H1 (cell line): ENCODE data around the gene CAP2. TPM values are rescaled to one million over a fixed set of nuclear protein-coding genes. Genes with fewer than 3 reads are reported as not detected.

Experiments used
- BRCA1 ChIP-seq: IDR thresholded peaks from 2 replicates; pipeline ENCODE4 v1.6.1; 2012; ENCODE audit warnings: low read depth, low read length, improper control_type of control experiment
- CBX8 ChIP-seq: fragments of 300-800, 300-1000 bp; sonication (generic); IDR thresholded peaks from 2 replicates; pipeline ENCODE4 v1.7.1; 2016; ENCODE audit warnings: low read depth, low read length, borderline replicate concordance
- GABPA ChIP-seq: IDR thresholded peaks from 2 replicates; pipeline ENCODE4 v1.6.1; 2011; ENCODE audit warnings: mild to moderate bottlenecking, low read length, moderate library complexity, borderline replicate concordance; ENCODE audit not compliant: insufficient read depth
- HDAC6 ChIP-seq: IDR thresholded peaks from one replicate; pipeline ENCODE4 v1.7.1; 2012; ENCODE audit warnings: low read depth, mild to moderate bottlenecking, inconsistent platforms, low read length, moderate library complexity
- JUN ChIP-seq: IDR thresholded peaks from 2 replicates; pipeline ENCODE4 v1.6.1; 2011; ENCODE audit warnings: low read depth, mild to moderate bottlenecking, improper control_type of control experiment, low read length
- KDM1A ChIP-seq: fragments of 200-600, 300-600 bp; sonication (generic); IDR thresholded peaks from 2 replicates; pipeline ENCODE4 v1.7.1; 2016; ENCODE audit warnings: mild to moderate bottlenecking, low read length, borderline replicate concordance
- KDM5A ChIP-seq: fragments of 200-600 bp; IDR thresholded peaks from 2 replicates; pipeline ENCODE4 v1.7.1; 2012; ENCODE audit warnings: mild to moderate bottlenecking, low read length, inconsistent platforms, mixed read lengths
- NRF1 ChIP-seq: IDR thresholded peaks from 2 replicates; pipeline ENCODE4 v1.6.1; 2011; ENCODE audit warnings: mild to moderate bottlenecking, low read depth, low read length, improper control_type of control experiment
- POLR2A ChIP-seq, 2 experiments: IDR thresholded peaks; 1 replicate in 1 of 2; 2 replicates in 1 of 2; pipeline ENCODE4 v1.6.1; 2011; ENCODE audit warnings: low read depth in 2 of 2, low read length in 2 of 2, mild to moderate bottlenecking in 2 of 2; ENCODE audit errors: control extremely low read depth in 1 of 2
- RAD21 ChIP-seq, 2 experiments: IDR thresholded peaks in 1 of 2; conservative IDR thresholded peaks in 1 of 2; 2 replicates each; pipeline ENCODE4 v1.6.1; 2011; ENCODE audit warnings: low read depth in 2 of 2, low read length in 2 of 2, improper control_type of control experiment in 1 of 2, inconsistent platforms in 1 of 2, mild to moderate bottlenecking in 1 of 2, moderate library complexity in 1 of 2
- RBBP5 ChIP-seq: IDR thresholded peaks from 2 replicates; pipeline ENCODE4 v1.7.1; 2012; ENCODE audit warnings: low read depth, mild to moderate bottlenecking, inconsistent platforms, low read length, moderate library complexity, borderline replicate concordance
- SP4 ChIP-seq: IDR thresholded peaks from 2 replicates; pipeline ENCODE4 v1.6.1; 2012; ENCODE audit warnings: low read length, inconsistent platforms
- polyA plus RNA-seq, 7 experiments: library from polyadenylated mRNA; depleted of rRNA in 3 of 7; stranded (reverse) in 5 of 7; unstranded in 2 of 7; fragments of >200 nt in 5 of 7; fragments of 200-250 nt in 2 of 7; gene quantifications; 1 replicate in 5 of 7; 2 replicates in 1 of 7; 4 replicates in 1 of 7; pipeline versions ENCODE4 v1.2.1 to v1.2.3, GENCODE V29; 2011 to 2013; ENCODE audit warnings: missing spikeins in 2 of 7, mixed read lengths in 2 of 7
- total RNA-seq: library from RNA; stranded (reverse); fragmentation: NEBNext Ultra II Directional; extraction: Animal tissue kit (Norgen Biotek cat#: 25700); gene quantifications from 2 replicates; pipeline ENCODE4 v1.2.1, GENCODE V29; 2021
- TF ChIP-seq, protein P1 (sequence below): fragments of 300-600 bp; sonication (generic); IDR thresholded peaks from 2 replicates; pipeline ENCODE4 v1.7.1; 2012; ENCODE audit warnings: low read length, moderate library complexity, mild to moderate bottlenecking, inconsistent platforms; ENCODE audit not compliant: insufficient replicate concordance

Gene CAP2
- total and polyA plus RNA-seq, 2 of the 8 experiments (the other 6 are each of a cell fraction or from before 2014, with no cell fraction given): 7.2 to 10.0 TPM

DNA sequence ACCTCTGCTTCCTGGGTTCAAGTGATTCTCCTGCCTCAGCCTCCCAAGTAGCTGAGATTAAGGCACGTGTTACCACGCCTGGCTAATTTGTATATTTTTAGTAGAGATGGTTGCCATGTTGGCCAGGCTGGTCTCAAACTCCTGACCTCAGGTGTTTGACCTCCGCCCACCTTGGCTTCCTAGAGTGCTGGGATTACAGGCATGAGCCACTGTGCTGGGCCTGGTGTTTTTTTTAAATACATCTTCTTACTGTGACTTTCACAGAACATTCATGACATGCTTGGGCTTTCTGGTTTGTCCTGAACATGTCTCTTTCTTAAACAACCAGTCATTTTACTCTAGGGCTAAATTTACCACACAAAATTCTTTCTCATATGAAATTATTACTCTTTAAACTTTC, 172.0 kb downstream of the CAP2 start (continued):
- TF ChIP-seq, protein P1, sequence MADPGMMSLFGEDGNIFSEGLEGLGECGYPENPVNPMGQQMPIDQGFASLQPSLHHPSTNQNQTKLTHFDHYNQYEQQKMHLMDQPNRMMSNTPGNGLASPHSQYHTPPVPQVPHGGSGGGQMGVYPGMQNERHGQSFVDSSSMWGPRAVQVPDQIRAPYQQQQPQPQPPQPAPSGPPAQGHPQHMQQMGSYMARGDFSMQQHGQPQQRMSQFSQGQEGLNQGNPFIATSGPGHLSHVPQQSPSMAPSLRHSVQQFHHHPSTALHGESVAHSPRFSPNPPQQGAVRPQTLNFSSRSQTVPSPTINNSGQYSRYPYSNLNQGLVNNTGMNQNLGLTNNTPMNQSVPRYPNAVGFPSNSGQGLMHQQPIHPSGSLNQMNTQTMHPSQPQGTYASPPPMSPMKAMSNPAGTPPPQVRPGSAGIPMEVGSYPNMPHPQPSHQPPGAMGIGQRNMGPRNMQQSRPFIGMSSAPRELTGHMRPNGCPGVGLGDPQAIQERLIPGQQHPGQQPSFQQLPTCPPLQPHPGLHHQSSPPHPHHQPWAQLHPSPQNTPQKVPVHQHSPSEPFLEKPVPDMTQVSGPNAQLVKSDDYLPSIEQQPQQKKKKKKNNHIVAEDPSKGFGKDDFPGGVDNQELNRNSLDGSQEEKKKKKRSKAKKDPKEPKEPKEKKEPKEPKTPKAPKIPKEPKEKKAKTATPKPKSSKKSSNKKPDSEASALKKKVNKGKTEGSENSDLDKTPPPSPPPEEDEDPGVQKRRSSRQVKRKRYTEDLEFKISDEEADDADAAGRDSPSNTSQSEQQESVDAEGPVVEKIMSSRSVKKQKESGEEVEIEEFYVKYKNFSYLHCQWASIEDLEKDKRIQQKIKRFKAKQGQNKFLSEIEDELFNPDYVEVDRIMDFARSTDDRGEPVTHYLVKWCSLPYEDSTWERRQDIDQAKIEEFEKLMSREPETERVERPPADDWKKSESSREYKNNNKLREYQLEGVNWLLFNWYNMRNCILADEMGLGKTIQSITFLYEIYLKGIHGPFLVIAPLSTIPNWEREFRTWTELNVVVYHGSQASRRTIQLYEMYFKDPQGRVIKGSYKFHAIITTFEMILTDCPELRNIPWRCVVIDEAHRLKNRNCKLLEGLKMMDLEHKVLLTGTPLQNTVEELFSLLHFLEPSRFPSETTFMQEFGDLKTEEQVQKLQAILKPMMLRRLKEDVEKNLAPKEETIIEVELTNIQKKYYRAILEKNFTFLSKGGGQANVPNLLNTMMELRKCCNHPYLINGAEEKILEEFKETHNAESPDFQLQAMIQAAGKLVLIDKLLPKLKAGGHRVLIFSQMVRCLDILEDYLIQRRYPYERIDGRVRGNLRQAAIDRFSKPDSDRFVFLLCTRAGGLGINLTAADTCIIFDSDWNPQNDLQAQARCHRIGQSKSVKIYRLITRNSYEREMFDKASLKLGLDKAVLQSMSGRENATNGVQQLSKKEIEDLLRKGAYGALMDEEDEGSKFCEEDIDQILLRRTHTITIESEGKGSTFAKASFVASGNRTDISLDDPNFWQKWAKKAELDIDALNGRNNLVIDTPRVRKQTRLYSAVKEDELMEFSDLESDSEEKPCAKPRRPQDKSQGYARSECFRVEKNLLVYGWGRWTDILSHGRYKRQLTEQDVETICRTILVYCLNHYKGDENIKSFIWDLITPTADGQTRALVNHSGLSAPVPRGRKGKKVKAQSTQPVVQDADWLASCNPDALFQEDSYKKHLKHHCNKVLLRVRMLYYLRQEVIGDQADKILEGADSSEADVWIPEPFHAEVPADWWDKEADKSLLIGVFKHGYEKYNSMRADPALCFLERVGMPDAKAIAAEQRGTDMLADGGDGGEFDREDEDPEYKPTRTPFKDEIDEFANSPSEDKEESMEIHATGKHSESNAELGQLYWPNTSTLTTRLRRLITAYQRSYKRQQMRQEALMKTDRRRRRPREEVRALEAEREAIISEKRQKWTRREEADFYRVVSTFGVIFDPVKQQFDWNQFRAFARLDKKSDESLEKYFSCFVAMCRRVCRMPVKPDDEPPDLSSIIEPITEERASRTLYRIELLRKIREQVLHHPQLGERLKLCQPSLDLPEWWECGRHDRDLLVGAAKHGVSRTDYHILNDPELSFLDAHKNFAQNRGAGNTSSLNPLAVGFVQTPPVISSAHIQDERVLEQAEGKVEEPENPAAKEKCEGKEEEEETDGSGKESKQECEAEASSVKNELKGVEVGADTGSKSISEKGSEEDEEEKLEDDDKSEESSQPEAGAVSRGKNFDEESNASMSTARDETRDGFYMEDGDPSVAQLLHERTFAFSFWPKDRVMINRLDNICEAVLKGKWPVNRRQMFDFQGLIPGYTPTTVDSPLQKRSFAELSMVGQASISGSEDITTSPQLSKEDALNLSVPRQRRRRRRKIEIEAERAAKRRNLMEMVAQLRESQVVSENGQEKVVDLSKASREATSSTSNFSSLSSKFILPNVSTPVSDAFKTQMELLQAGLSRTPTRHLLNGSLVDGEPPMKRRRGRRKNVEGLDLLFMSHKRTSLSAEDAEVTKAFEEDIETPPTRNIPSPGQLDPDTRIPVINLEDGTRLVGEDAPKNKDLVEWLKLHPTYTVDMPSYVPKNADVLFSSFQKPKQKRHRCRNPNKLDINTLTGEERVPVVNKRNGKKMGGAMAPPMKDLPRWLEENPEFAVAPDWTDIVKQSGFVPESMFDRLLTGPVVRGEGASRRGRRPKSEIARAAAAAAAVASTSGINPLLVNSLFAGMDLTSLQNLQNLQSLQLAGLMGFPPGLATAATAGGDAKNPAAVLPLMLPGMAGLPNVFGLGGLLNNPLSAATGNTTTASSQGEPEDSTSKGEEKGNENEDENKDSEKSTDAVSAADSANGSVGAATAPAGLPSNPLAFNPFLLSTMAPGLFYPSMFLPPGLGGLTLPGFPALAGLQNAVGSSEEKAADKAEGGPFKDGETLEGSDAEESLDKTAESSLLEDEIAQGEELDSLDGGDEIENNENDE: no peak
- no peak for TF ChIP-seq RAD21 (IDR thresholded peaks at IDR 0.05 in 1 of 2, conservative IDR thresholded peaks at IDR 0.05 in 1 of 2; ENCODE audit: low read depth in 2 of 2, low read length in 2 of 2)
- TF ChIP-seq POLR2A (IDR thresholded peaks at IDR 0.05; ENCODE audit: control extremely low read depth in 1 of 2, low read depth in 2 of 2, low read length in 2 of 2): no peak
- no peak for TF ChIP-seq SP4
- no peak for TF ChIP-seq CBX8
- no peak for TF ChIP-seq BRCA1
- no peak for TF ChIP-seq KDM5A
- TF ChIP-seq KDM1A: no peak
- no peak for TF ChIP-seq HDAC6
- no peak for TF ChIP-seq RBBP5
- no peak for TF ChIP-seq GABPA
- no peak for TF ChIP-seq NRF1
- TF ChIP-seq JUN: no peak
